Activated T-helper 9 cell treated with anti-CD3 and anti-CD28 coated beads, Interleukin-2, amount 50 U/mL, for 16 hours (primary cell): Measurements from ENCODE around the gene TCN2.
"Not testable (repeated sequence)": the region's sequence is repeated elsewhere in the genome, so short reads cannot be mapped to it uniquely, and the experiment has no call there.

ENCODE experiments used
- DNase-seq: peaks from one replicate; pipeline ENCODE4 v3.0.0-alpha.2; 2020; ENCODE audit warnings: low read depth

Gene TCN2

DNA sequence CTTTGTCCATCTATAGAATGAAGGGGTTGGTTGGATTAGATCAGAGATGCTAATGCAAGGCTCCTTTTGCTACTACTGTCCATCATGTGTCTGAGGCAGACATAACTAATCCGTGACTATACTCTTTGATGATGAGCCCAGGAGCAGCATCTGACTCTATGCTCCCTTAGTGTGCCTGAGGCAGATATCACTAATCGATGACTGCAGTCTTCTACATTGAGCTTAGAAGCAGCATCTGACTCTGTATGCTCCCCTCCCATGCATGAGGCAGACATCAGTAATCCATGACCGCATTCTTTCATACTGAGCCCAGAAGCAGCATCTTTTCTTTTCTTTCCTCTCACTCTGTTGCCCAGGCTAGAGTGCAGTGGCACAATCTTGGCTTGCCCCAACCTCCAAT lies 4.2 kb downstream of the TCN2 start:
- DNase-seq: no peak

GRCh38 chr22:30612789-30613188 lies 5.8 kb downstream of the TCN2 start:
- DNase-seq: no peak

GRCh38 chr22:30614268-30614667 lies 7.3 kb downstream of the TCN2 start:
- no peak for DNase-seq

DNA sequence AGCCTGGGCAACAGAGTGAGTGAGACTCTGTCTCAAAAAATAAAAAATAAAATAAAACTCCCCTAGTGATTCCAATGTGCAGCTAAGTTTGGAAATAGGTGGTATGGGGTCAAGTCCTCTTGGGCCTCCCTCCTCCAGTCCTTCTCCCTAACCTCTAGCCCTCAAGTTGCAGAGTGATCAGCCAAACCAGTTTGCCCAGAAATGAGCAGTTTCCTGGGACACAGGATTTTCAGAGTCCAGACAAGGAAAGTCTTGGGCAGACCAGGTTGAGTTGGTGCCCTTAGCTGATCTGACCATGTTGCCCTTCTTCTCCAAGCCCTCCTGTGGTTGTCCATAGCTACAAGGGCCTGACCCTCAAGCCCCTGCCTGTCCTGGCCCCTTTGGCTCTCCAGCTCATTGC lies 7.9 kb downstream of the TCN2 start:
- DNase-seq: no peak

- no peak for DNase-seq
Observed at GRCh38 chr22:30615543-30615954, 8.6 kb downstream of the TCN2 start.

DNA sequence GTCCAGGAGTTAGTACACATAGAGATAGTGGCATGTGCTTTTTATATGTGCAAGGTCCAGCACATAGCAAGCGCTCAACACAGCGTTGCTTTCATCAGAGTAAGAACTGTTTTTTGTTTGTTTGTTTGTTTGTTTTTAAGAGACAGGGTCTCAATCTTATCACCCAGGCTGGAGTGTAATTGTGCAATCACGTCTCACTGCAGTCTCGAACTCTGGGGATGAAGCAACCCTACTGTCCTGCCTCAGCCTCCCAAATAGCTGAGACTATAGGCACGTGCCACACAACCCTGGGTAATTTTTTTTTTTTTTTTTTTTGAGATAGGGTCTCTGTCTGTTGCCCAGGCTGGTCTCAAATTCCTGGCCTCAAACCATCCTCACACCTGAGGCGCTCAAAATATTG lies 10.8 kb downstream of the TCN2 start:
- no peak for DNase-seq

- not testable (repeated sequence) for DNase-seq
Observed at GRCh38 chr22:30619909-30620308, 12.9 kb downstream of the TCN2 start.

- DNase-seq: no peak
Observed at GRCh38 chr22:30626413-30626812, 19.4 kb downstream of the TCN2 start.

DNA sequence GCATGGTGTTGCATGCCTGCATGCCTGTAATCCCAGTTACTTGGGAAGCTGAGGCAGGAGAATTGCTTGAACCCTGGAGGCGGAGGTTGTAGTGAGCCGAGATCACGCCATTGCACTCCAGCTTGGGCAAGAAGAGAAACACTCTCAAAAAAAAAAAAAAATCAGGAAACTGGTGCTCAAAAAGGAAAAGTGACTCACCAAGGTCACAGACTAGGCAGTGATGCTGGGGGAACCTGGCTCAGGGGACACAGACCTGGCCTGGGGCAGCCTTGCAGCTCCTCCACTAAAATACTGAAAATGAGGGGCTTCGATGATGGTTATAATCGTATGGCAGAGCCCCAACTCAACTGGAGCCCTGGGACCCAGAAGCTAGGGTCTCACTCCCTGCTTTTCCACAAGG lies 20.5 kb downstream of the TCN2 start:
- no peak for DNase-seq

- no peak for DNase-seq
Observed at GRCh38 chr22:30628491-30628890, 21.5 kb downstream of the TCN2 start.

DNA sequence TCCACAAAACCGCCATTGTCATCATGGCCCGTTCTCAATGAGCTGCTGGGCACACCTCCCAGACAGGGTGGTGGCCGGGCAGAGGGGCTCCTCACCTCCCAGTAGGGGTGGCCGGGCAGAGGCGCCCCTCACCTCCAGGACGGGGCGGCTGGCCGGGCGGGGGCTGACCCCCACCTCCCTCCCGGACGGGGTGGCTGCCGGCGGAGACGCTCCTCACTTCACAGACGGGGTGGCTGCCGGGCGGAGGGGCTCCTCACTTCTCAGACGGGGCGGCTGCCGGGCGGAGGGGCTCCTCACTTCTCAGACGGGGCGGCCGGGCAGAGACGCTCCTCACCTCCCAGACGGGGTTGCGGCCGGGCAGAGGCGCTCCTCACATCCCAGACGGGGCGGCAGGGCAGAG lies 24.5 kb downstream of the TCN2 start:
- DNase-seq: not testable (repeated sequence)

DNA sequence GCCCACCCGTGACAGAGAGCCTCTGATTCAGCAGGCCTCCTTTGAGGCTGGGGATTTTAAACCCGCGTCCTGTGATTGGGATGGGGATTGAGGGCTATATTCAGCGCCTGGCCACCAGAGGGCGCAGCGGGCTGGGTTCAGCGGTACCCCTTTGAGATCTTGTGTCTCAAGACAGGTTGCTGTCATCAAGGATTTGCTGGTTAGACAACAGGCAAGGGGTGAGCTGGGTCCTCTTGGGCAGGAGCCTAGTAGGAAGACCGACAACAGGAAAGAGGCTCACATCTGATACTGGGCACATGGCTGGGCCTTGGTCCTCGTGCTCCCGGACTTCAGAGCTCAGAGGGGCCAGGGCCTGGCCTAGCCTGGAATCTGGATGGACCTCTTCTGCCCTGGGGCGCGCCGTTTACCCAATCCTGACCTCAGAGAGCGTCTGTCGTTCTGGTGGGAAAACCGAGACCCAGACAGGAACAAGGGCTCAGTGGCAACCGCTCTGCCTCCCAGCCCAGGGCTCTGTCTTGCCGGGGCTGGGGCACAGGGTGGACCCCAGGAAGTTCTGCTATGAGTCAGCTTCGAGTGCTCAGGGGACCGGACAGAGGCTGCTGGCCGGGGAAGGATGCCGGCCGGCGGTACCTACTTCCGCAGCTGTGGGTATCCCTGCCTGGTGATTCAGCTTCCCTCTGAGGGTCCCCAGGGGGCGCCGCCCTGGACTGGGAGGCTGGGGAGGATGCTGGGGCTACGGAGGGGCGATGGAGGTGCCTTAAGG lies 27.7 kb downstream of the TCN2 start:
- DNase-seq: peak; percentile 88

DNA sequence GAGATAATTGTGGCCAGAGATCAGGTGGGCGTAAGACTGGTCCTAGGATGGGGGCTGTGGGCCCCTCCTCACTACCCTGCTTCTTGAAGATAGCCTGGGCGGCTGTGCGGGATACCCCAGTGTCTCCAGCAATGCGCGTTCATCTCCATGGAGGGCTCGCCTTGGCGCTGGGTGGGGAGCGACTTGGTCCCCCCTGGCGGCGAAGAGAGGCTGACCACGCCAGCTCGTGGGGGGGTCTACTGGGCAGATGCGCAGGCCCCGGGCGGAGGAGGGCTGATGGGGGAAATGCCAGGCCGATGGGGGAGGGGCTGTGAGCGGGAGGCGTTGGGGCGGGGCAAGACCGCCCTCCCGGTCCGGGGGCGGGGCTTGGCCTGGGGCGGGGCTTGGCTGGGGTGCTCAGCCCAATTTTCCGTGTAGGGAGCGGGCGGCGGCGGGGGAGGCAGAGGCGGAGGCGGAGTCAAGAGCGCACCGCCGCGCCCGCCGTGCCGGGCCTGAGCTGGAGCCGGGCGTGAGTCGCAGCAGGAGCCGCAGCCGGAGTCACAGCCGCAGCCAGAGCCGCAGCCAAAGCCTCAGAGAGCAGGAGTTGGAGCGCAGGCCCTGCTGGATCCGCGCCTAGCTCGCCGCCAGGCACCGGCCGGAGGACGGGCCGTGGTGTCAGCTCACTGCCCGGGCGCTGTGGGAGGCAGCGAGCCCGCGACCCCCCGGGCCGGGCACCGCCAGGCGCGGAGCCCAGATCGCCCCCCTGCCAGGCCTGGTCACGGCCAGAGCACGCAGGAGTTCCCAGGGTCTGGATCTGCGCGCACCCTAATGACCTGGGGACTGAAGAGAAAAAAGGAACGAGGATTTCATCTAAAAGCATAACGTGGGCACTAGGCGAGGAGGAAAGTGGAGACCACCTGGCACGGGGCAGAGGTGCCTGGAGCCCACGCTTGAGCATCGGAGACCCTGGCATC lies 28.6 kb downstream of the TCN2 start, which contains the start of gene SLC35E4:
SLC35E4 (plus strand) TSS at position 509 of the 953 bp plus-strand sequence. CDS start 670 bp downstream, outside the sequence.
- peak; percentile 95 for DNase-seq

DNA sequence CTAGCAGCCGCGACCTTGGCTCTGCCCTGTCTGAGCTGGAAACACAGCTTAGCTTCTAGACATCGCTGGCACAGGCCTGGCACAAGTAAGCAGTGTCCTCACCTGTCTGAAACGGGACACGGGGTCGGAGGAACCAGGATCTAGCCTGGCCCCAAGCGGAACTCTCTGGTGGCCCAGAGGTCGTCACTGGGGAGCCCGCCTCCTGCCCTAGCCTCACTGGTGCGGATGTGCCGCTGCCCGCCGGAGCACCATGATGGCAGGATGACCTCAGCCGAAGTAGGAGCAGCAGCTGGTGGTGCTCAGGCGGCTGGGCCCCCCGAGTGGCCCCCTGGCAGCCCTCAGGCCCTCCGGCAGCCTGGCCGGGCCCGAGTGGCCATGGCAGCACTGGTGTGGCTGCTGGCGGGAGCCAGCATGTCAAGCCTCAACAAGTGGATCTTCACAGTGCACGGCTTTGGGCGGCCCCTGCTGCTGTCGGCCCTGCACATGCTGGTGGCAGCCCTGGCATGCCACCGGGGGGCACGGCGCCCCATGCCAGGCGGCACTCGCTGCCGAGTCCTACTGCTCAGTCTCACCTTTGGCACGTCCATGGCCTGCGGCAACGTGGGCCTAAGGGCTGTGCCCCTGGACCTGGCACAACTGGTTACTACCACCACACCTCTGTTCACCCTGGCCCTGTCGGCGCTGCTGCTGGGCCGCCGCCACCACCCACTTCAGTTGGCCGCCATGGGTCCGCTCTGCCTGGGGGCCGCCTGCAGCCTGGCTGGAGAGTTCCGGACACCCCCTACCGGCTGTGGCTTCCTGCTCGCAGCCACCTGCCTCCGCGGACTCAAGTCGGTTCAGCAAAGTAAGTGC lies 29.5 kb downstream of the TCN2 start:
- no peak for DNase-seq

GRCh38 chr22:30637701-30638114 lies 30.7 kb downstream of the TCN2 start:
- DNase-seq: no peak

GRCh38 chr22:30640361-30640760 lies 33.4 kb downstream of the TCN2 start:
- DNase-seq: no peak

DNA sequence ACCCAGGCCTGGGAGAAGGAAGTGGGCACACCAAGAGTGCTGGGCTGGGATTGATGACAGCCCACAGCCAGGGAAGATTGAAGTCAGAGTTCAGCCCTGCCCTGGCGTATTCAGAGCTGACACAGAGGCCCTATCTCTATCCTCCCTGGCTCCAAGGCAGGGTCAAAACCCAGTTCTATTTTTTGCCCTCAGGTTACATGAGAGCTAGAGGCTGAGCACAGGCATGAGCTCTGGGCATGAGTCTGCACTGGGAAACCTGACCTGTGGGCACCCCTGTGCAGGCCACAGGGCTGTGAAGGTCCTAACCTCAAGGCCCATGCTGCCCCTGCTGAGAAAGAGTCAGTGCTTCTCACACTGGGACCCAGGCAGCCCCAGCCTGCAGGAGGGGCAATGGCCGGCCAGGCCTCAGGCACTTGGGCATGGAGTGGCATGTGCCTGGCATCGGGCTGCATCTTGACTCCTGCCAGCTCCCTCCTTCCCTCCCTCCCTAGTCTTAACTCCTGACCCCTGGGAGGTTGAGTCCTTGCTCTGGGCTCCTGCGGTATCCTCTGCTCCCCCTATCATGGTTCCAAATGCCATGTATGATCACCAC lies 34.0 kb downstream of the TCN2 start:
- DNase-seq: no peak

GRCh38 chr22:30643055-30643875 lies 36.3 kb downstream of the TCN2 start:
- DNase-seq: no peak

- DNase-seq: no peak
Observed at GRCh38 chr22:30646518-30647160, 39.7 kb downstream of the TCN2 start.

DNA sequence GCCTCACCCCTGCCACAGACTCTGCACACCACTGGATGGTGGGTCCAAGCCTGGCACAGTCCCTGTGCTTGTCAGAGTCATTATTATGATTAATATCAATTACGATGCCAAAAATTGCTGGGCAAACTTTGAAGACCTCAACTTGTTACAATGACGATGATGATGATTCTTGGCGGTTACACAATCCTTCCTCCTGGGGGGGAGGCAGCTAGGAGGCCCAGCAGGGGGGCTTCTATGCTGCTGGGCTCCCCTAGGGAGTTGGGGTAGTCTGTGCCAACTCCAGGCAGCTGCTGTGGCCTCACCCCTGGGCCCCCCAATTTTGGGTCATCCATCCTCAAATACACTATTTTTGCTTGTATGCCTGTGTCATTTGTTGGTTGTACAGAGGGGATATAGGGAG lies 40.6 kb downstream of the TCN2 start:
- no peak for DNase-seq
